ENCODE data around the gene B3GNT5.

Gene B3GNT5

DNA sequence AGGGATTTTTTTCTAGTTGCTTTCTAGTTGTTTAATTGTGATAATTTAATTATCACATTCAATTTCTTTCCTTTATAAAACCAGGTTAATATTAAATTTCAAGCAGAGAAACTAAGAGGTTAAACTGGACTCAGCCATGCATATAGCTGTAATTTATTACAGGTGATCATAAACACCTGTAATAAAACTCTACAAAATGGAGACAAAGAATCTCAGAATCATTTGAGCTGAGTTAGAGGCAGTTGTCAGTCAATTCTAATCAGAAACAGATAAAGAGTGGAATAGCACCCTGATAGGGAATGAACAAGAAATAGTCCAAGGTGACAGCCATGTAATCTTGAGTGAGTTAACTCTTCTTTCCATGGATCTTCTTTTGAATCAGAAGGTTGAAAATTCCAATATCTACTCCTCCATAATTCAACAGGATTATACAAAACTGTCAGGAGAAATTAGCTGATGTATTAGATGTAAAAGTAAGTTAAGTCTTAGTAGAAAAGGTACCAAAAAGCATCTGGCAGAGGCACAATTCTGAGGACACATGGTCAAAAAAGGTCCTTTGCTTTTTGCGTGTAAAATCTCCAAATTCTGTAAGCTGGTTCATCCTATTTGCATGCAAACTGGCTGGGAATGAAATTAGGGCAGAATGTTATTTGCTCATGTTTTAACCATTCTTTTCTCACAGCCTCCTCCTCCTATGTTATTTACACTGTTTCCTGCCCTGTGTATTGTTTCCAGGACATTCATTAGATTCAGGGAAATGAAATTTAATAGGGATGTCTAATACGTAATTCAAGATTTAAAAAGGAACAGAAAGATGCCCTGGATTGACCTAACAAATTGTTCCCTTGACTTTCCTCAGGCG lies 39.4 kb upstream of the B3GNT5 start (continued):
- TF ChIP-seq ZNF600 (tag by site-specific recombination; IDR thresholded peaks at IDR 0.05) (no peak), ZNF624 (tag by site-specific recombination; IDR thresholded peaks at IDR 0.05) (no peak), ZNF596 (tag by site-specific recombination; IDR thresholded peaks at IDR 0.05) (no peak)
- TF ChIP-seq, protein P1, sequence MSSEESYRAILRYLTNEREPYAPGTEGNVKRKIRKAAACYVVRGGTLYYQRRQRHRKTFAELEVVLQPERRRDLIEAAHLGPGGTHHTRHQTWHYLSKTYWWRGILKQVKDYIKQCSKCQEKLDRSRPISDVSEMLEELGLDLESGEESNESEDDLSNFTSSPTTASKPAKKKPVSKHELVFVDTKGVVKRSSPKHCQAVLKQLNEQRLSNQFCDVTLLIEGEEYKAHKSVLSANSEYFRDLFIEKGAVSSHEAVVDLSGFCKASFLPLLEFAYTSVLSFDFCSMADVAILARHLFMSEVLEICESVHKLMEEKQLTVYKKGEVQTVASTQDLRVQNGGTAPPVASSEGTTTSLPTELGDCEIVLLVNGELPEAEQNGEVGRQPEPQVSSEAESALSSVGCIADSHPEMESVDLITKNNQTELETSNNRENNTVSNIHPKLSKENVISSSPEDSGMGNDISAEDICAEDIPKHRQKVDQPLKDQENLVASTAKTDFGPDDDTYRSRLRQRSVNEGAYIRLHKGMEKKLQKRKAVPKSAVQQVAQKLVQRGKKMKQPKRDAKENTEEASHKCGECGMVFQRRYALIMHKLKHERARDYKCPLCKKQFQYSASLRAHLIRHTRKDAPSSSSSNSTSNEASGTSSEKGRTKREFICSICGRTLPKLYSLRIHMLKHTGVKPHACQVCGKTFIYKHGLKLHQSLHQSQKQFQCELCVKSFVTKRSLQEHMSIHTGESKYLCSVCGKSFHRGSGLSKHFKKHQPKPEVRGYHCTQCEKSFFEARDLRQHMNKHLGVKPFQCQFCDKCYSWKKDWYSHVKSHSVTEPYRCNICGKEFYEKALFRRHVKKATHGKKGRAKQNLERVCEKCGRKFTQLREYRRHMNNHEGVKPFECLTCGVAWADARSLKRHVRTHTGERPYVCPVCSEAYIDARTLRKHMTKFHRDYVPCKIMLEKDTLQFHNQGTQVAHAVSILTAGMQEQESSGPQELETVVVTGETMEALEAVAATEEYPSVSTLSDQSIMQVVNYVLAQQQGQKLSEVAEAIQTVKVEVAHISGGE (tag by site-specific recombination; conservative IDR thresholded peaks at IDR 0.05; ENCODE audit: low read depth), result no peak

GRCh38 chr3:183214277-183214612 lies 38.8 kb upstream of the B3GNT5 start:
- Histone ChIP-seq H3K4me3 (ENCODE audit: low read depth, low read length) (no peak overlapping the region), H3K4me1 (ENCODE audit: control insufficient read depth, insufficient read depth, low read length) (no peaks in the 10 kb centered on the region), H3K9me3 (ENCODE audit: control insufficient read depth, insufficient read depth, low read depth, low read length) (no peaks in the 10 kb centered on the region), H3K27ac (ENCODE audit: extremely low read depth, low read depth, low read length) (no peak overlapping the region), H3K36me3 (ENCODE audit: control insufficient read depth in 2 of 2, insufficient read depth in 1 of 2, low read length in 2 of 2) (no peaks in the 10 kb centered on the region)
- no peak for TF ChIP-seq TRIM28 (IDR thresholded peaks at IDR 0.05; ENCODE audit: borderline replicate concordance, low read length)
- TF ChIP-seq, protein P2, sequence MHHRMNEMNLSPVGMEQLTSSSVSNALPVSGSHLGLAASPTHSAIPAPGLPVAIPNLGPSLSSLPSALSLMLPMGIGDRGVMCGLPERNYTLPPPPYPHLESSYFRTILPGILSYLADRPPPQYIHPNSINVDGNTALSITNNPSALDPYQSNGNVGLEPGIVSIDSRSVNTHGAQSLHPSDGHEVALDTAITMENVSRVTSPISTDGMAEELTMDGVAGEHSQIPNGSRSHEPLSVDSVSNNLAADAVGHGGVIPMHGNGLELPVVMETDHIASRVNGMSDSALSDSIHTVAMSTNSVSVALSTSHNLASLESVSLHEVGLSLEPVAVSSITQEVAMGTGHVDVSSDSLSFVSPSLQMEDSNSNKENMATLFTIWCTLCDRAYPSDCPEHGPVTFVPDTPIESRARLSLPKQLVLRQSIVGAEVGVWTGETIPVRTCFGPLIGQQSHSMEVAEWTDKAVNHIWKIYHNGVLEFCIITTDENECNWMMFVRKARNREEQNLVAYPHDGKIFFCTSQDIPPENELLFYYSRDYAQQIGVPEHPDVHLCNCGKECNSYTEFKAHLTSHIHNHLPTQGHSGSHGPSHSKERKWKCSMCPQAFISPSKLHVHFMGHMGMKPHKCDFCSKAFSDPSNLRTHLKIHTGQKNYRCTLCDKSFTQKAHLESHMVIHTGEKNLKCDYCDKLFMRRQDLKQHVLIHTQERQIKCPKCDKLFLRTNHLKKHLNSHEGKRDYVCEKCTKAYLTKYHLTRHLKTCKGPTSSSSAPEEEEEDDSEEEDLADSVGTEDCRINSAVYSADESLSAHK (tag by site-specific recombination; IDR thresholded peaks at IDR 0.05), result no peak
- TF ChIP-seq ZNF514 (tag by site-specific recombination; IDR thresholded peaks at IDR 0.05), result no peak
- TF ChIP-seq, protein P3, sequence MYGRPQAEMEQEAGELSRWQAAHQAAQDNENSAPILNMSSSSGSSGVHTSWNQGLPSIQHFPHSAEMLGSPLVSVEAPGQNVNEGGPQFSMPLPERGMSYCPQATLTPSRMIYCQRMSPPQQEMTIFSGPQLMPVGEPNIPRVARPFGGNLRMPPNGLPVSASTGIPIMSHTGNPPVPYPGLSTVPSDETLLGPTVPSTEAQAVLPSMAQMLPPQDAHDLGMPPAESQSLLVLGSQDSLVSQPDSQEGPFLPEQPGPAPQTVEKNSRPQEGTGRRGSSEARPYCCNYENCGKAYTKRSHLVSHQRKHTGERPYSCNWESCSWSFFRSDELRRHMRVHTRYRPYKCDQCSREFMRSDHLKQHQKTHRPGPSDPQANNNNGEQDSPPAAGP (tag by site-specific recombination; IDR thresholded peaks at IDR 0.05), result no peak
- TF ChIP-seq, protein P4, sequence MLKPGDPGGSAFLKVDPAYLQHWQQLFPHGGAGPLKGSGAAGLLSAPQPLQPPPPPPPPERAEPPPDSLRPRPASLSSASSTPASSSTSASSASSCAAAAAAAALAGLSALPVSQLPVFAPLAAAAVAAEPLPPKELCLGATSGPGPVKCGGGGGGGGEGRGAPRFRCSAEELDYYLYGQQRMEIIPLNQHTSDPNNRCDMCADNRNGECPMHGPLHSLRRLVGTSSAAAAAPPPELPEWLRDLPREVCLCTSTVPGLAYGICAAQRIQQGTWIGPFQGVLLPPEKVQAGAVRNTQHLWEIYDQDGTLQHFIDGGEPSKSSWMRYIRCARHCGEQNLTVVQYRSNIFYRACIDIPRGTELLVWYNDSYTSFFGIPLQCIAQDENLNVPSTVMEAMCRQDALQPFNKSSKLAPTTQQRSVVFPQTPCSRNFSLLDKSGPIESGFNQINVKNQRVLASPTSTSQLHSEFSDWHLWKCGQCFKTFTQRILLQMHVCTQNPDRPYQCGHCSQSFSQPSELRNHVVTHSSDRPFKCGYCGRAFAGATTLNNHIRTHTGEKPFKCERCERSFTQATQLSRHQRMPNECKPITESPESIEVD (tag by site-specific recombination; IDR thresholded peaks at IDR 0.05), result no peak
- no peak for TF ChIP-seq ZNF48 (tag by site-specific recombination; IDR thresholded peaks at IDR 0.05)
- no peak for TF ChIP-seq ZNF433 (tag by site-specific recombination; IDR thresholded peaks at IDR 0.05; ENCODE audit: low read depth)
- no peak for TF ChIP-seq ZNF792 (tag by site-specific recombination; IDR thresholded peaks at IDR 0.05)
- TF ChIP-seq YY2 (tag by site-specific recombination; IDR thresholded peaks at IDR 0.05), result no peak
- no peak for TF ChIP-seq SP3 (tag by site-specific recombination; IDR thresholded peaks at IDR 0.05)
- ChIA-PET POLR2A (no interaction called here), CTCF (interaction anchor here (0.6 kb wide), 1 partner anchor 381 kb away, joined by 3 read pairs; no protein-coding TSS in a partner anchor)

Measured in HEK293 (cell line).